Heart right ventricle (tissue), 16 donors: ENCODE measurements around the gene WASF2. TPM values are rescaled to one million over a fixed set of nuclear protein-coding genes. Genes with fewer than 3 reads are reported as not detected.

Experiments
- ATAC-seq, 8 donors: fragments of 200-7000 bp; cut with Tn5 transposase; one replicate each; pipeline ENCODE4 v1.9.1; 2020; ENCODE audit warnings: mild to moderate bottlenecking in 8 of 8, moderate library complexity in 8 of 8, moderate number of reproducible peaks in 1 of 8
- DNase-seq, 2 donors: peaks; one replicate each; pipeline ENCODE4 v3.0.0-alpha.2; 2020
- H3K27ac ChIP-seq, 10 donors: fragments of 200-600 bp; sonication (generic) in 2 of 10; one replicate each; pipeline versions ENCODE4 v1.5.0 to v1.8.0; 2020 to 2022; ENCODE audit warnings: mild to moderate bottlenecking in 3 of 10
- H3K27me3 ChIP-seq, 7 donors: fragments of 200-600 bp; one replicate each; pipeline ENCODE4 v1.8.0; 2021 to 2022; ENCODE audit warnings: mild to moderate bottlenecking in 2 of 7
- H3K36me3 ChIP-seq, 9 donors: fragments of 200-600 bp; sonication (generic) in 1 of 9; one replicate each; pipeline versions ENCODE4 v1.5.0 to v1.8.0; 2020 to 2022; ENCODE audit warnings: mild to moderate bottlenecking in 2 of 9
- H3K4me1 ChIP-seq, 9 donors: fragments of 200-600 bp; sonication (generic) in 1 of 9; one replicate each; pipeline versions ENCODE4 v1.5.0 to v1.8.0; 2020 to 2022; ENCODE audit warnings: mild to moderate bottlenecking in 4 of 9
- H3K4me3 ChIP-seq, 10 donors: fragments of 200-600 bp; sonication (generic) in 2 of 10; one replicate each; pipeline versions ENCODE4 v1.5.0 to v1.8.0; 2020 to 2022; ENCODE audit warnings: mild to moderate bottlenecking in 7 of 10, moderate library complexity in 2 of 10
- H3K9me3 ChIP-seq, 11 donors: fragments of 200-600 bp in 10 of 11; sonication (generic) in 2 of 11; one replicate each; pipeline versions ENCODE4 v1.5.0 to v1.8.0; 2013 to 2022; ENCODE audit warnings: mild to moderate bottlenecking in 2 of 11, control low read depth in 1 of 11, moderate library complexity in 1 of 11
- CTCF ChIP-seq, 9 donors: fragments of 200-600 bp; sonication (generic) in 2 of 9; IDR thresholded peaks; one replicate each; pipeline versions ENCODE4 v1.5.0 to v1.8.0; 2021 to 2022; ENCODE audit warnings: antibody characterized with exemption in 9 of 9, mild to moderate bottlenecking in 5 of 9, moderate library complexity in 1 of 9
- WGBS, 2 donors: extraction: QIAGEN DNeasy Blood & Tissue Kit; methylation state at CpG; one replicate each; pipeline ENCODE4 v1.1.7; 2013; ENCODE audit warnings: inconsistent platforms in 1 of 2; 5-methylcytosine and 5-hydroxymethylcytosine counted together
- intact Hi-C, 10 donors: fragments of 100-400 bp; cut with DNase I; formaldehyde crosslinking; loops; one replicate each; pipeline versions ENCODE4 v1.11.1 to v1.14.2; 2022
- polyA plus RNA-seq, 2 donors: library from polyadenylated mRNA; stranded (reverse); fragments of 200-250 nt; gene quantifications; one replicate each; pipeline ENCODE4 v1.2.3, GENCODE V29; 2013
- total RNA-seq, 10 donors: library from RNA; stranded (reverse); fragmentation: NEBNext Ultra II Directional in 3 of 10; extraction: Animal tissue kit (Norgen Biotek cat#: 25700) in 3 of 10; gene quantifications; one replicate each; pipeline versions ENCODE4 v1.2.1 to v1.2.4, GENCODE V29; 2021 to 2023
- donor health status: Arrhythmogenic right ventricular cardiomyopathy.
- donor health status: ischemic (EF 13 %, LVEDD 7.1; RV severe dilation, severe dysfunction).
- donor health status: healthy with polysubstance abuse.
- donor health status: DM: no; HTN: yes; CAD: no.
- donor health status: DM: no; HTN: no; CAD: no.
- donor health status: ischemic (EF 25% LVEDD 6.9; RV normal size, moderate dysfunction).
- donor health status: ischemic (EF 25% LVEDD 5.7; RV mildly dilated, moderate dysfunction).
- donor health status: healthy.
- donor health status: DM: yes; HTN: yes; CAD: no.
- donor health status: Ischemic cardiomyopathy.
- donor health status: ischemic (EF 35%, LVEDD 5.7; RV mildly dilated, moderate dysfunction).
- donor health status: nonischemic (EF 11% LVEDD 7.7; RV severe dilation, severe dysfunction).
- donor health status: DM: yes; HTN: yes; CAD: no.
- donor health status: PGD.
- donor health status: ischemic (EF 29% LVEDD 5.4; RV normal size, mild dysfunction).
- donor health status: nonischemic (EF 23%, LVEDD 6.1; RV moderate dilation, normal function).

The WASF2 gene
- total and polyA plus RNA-seq, 12 donors = 19.6 to 75.4 (median 50.5) TPM

- intact Hi-C loops = loop anchor here in 3 of 10 donors (5.0 kb wide), 2 partner anchors 52 to 57 kb away; no protein-coding TSS in a partner anchor
- Histone ChIP-seq H3K4me3 (peak overlapping the region; percentile 82 to 100 (median 95)), H3K27me3 (no peaks in the 10 kb centered on the region), H3K27ac (peak overlapping the region; percentile 99 to 100 (median 100)), H3K4me1 (peaks cover 19 to 70% (median 61%) of the 10 kb centered on the region in 9 donors), H3K36me3 (peaks cover 0 to 11% (median 0%) of the 10 kb centered on the region in 9 donors), H3K9me3 (no peaks in the 10 kb centered on the region)
- WGBS, 2 donors = 0% methylated on average over 26 of the region's 26 CpGs
- peak in 1 of 9 donors; percentile 4 for TF ChIP-seq CTCF (IDR thresholded peaks at IDR 0.05)
- DNase-seq = no peak
- peak; percentile 3 to 73 (median 21) for ATAC-seq
Observed at GRCh38 chr1:27489501-27489972, 430 bp downstream of the WASF2 start.

- Histone ChIP-seq H3K36me3 (peaks cover 0 to 17% (median 0%) of the 10 kb centered on the region in 9 donors), H3K27me3 (no peaks in the 10 kb centered on the region), H3K4me3 (peak overlapping the region; percentile 82 to 100 (median 95)), H3K4me1 (peaks cover 25 to 81% (median 68%) of the 10 kb centered on the region in 9 donors), H3K9me3 (no peaks in the 10 kb centered on the region), H3K27ac (peak overlapping the region; percentile 47 to 100 (median 99))
- DNase-seq (no peak), ATAC-seq (no peak)
- intact Hi-C loops = loop anchor here in 3 of 10 donors (5.0 kb wide), 2 partner anchors 51 to 56 kb away; no protein-coding TSS in a partner anchor
- WGBS, 2 donors = 10 to 19% methylated on average over 6 of the region's 6 CpGs
- TF ChIP-seq CTCF (IDR thresholded peaks at IDR 0.05) = no peak
Observed at GRCh38 chr1:27487966-27488884, 1.7 kb downstream of the WASF2 start.

GRCh38 chr1:27485363-27485762 lies 4.6 kb downstream of the WASF2 start:
- Histone ChIP-seq H3K27me3 (no peaks in the 10 kb centered on the region), H3K9me3 (no peaks in the 10 kb centered on the region), H3K27ac (peak overlapping the region in 1 of 10 donors; percentile 7), H3K4me1 (peaks cover 10 to 81% (median 63%) of the 10 kb centered on the region in 9 donors), H3K36me3 (peaks cover 0 to 19% (median 0%) of the 10 kb centered on the region in 9 donors), H3K4me3 (no peak overlapping the region)
- DNase-seq (no peak), ATAC-seq (no peak)
- intact Hi-C loops = loop anchor here in 3 of 10 donors (5.0 kb wide), 2 partner anchors 48 to 53 kb away; no protein-coding TSS in a partner anchor
- TF ChIP-seq CTCF (IDR thresholded peaks at IDR 0.05) = no peak
- 90 to 95% methylated on average over 1 of the region's 1 CpG for WGBS, 2 donors

- Histone ChIP-seq H3K27me3 (no peaks in the 10 kb centered on the region), H3K9me3 (no peaks in the 10 kb centered on the region), H3K4me3 (no peak overlapping the region), H3K36me3 (peaks cover 0 to 23% (median 0%) of the 10 kb centered on the region in 9 donors), H3K4me1 (peaks cover 10 to 93% (median 64%) of the 10 kb centered on the region in 9 donors), H3K27ac (peak overlapping the region in 2 of 10 donors; percentile 9 to 17)
- no peak for ATAC-seq
- TF ChIP-seq CTCF (IDR thresholded peaks at IDR 0.05) = no peak
- DNase-seq = no peak
- 90 to 97% methylated on average over 2 of the region's 2 CpGs for WGBS, 2 donors
- intact Hi-C loops = loop anchor here in 2 of 10 donors (5.0 kb wide), 2 partner anchors 36 to 51 kb away; no protein-coding TSS in a partner anchor
Observed at GRCh38 chr1:27483659-27484058, 6.3 kb downstream of the WASF2 start.
